WTC11 (cell line): ENCODE measurements around the gene CSHL1. TPM values are rescaled to one million over a fixed set of nuclear protein-coding genes. Genes with fewer than 3 reads are reported as not detected.

Experiments
- ATAC-seq: fragments of 200-7000 bp; cut with Tn5 transposase; 2 replicates; pipeline ENCODE4 v1.10.0; 2021; ENCODE audit warnings: mild to moderate bottlenecking, moderate library complexity
- CTCF ChIA-PET: fragments of 300-600 bp; sonication (Branson Sonifier 250); formaldehyde crosslinking; loops from one replicate; lab custom pipeline; 2021; ENCODE audit warnings: antibody characterized with exemption; lab: Charles Lee
- POLR2A ChIA-PET: fragments of 350-600 bp; sonication (Branson Sonifier 250); formaldehyde crosslinking; loops from one replicate; lab custom pipeline; 2021; ENCODE audit warnings: antibody characterized with exemption; lab: Charles Lee
- DNase-seq: peaks from one replicate; pipeline ENCODE4 v3.0.0; 2021; ENCODE audit warnings: low spot score
- H3K27ac Mint-ChIP-seq: 2 replicates; pipeline ENCODE4 v1.8.0; 2021; ENCODE audit warnings: mixed read lengths
- H3K27me3 Mint-ChIP-seq: 2 replicates; pipeline ENCODE4 v1.8.0; 2021; ENCODE audit warnings: low read depth, mild to moderate bottlenecking, moderate library complexity, mixed read lengths
- H3K36me3 Mint-ChIP-seq: 2 replicates; pipeline ENCODE4 v1.8.0; 2021; ENCODE audit warnings: mixed read lengths
- H3K4me1 Mint-ChIP-seq: 2 replicates; pipeline ENCODE4 v1.8.0; 2022; ENCODE audit warnings: mixed read lengths
- H3K4me3 Mint-ChIP-seq: 2 replicates; pipeline ENCODE4 v1.8.0; 2021; ENCODE audit warnings: mild to moderate bottlenecking, moderate library complexity, mixed read lengths
- H3K9me3 Mint-ChIP-seq: 2 replicates; pipeline ENCODE4 v1.8.0; 2021; ENCODE audit warnings: mixed read lengths
- CREM ChIP-seq: sonication (generic); formaldehyde crosslinking; IDR thresholded peaks from 2 replicates; pipeline ENCODE4 v1.8.1; 2022; ENCODE audit warnings: mild to moderate bottlenecking, missing genetic modification reagents, moderate library complexity
- ETV6 ChIP-seq: sonication (generic); formaldehyde crosslinking; IDR thresholded peaks from 2 replicates; pipeline ENCODE4 v1.8.1; 2022; ENCODE audit warnings: mild to moderate bottlenecking, missing genetic modification reagents
- FOXK1 ChIP-seq: sonication (generic); formaldehyde crosslinking; IDR thresholded peaks from 2 replicates; pipeline ENCODE4 v1.8.0; 2022; ENCODE audit warnings: mild to moderate bottlenecking, moderate library complexity, missing genetic modification reagents
- FOXP1 ChIP-seq: sonication (generic); formaldehyde crosslinking; IDR thresholded peaks from 2 replicates; pipeline ENCODE4 v1.8.0; 2022; ENCODE audit warnings: missing genetic modification reagents, mild to moderate bottlenecking, moderate library complexity, borderline replicate concordance
- GABPB1 ChIP-seq: sonication (generic); formaldehyde crosslinking; IDR thresholded peaks from 2 replicates; pipeline ENCODE4 v1.8.1; 2023; ENCODE audit warnings: mild to moderate bottlenecking, missing genetic modification reagents
- MXD4 ChIP-seq: fragments of 250-450 bp; sonication (Bioruptor Pico); IDR thresholded peaks from 2 replicates; pipeline ENCODE4 v1.8.0; 2021; ENCODE audit warnings: mild to moderate bottlenecking, moderate library complexity, borderline replicate concordance
- NFATC4 ChIP-seq: fragments of 250-450 bp; sonication (Bioruptor Pico); IDR thresholded peaks from 2 replicates; pipeline ENCODE4 v1.9.0; 2021; ENCODE audit warnings: mild to moderate bottlenecking
- NR1H2 ChIP-seq: sonication (generic); formaldehyde crosslinking; IDR thresholded peaks from 2 replicates; pipeline ENCODE4 v1.9.0; 2021; ENCODE audit warnings: mild to moderate bottlenecking, moderate library complexity, missing genetic modification reagents
- NR3C1 ChIP-seq: sonication (generic); formaldehyde crosslinking; conservative IDR thresholded peaks from 2 replicates; pipeline ENCODE4 v1.8.1; 2023; ENCODE audit warnings: low read depth, mild to moderate bottlenecking, missing genetic modification reagents
- OVOL2 ChIP-seq: fragments of 250-450 bp; sonication (Bioruptor Pico); IDR thresholded peaks from 2 replicates; pipeline ENCODE4 v1.9.0; 2021; ENCODE audit warnings: mild to moderate bottlenecking, borderline replicate concordance
- SOX15 ChIP-seq: fragments of 250-450 bp; sonication (Bioruptor Pico); IDR thresholded peaks from 2 replicates; pipeline ENCODE4 v1.9.0; 2021; ENCODE audit warnings: mild to moderate bottlenecking
- SP1 ChIP-seq: sonication (generic); formaldehyde crosslinking; conservative IDR thresholded peaks from 2 replicates; pipeline ENCODE4 v1.8.1; 2022; ENCODE audit warnings: missing genetic modification reagents
- ZNF121 ChIP-seq: sonication (generic); formaldehyde crosslinking; IDR thresholded peaks from 2 replicates; pipeline ENCODE4 v1.8.0; 2023; ENCODE audit warnings: missing genetic modification reagents
- ZNF219 ChIP-seq: sonication (generic); formaldehyde crosslinking; IDR thresholded peaks from 2 replicates; pipeline ENCODE4 v1.8.0; 2023; ENCODE audit warnings: missing genetic modification reagents, mild to moderate bottlenecking, borderline replicate concordance
- ZNF263 ChIP-seq: sonication (generic); formaldehyde crosslinking; IDR thresholded peaks from 2 replicates; pipeline ENCODE4 v1.8.1; 2022; ENCODE audit warnings: low read depth, mild to moderate bottlenecking, moderate library complexity, missing genetic modification reagents
- ZNF416 ChIP-seq: fragments of 250-450 bp; sonication (Bioruptor Pico); IDR thresholded peaks from 2 replicates; pipeline ENCODE4 v1.9.0; 2021; ENCODE audit warnings: mild to moderate bottlenecking, inconsistent platforms
- total RNA-seq: library from RNA; stranded (reverse); gene quantifications from 3 replicates; pipeline ENCODE4 v1.2.3, GENCODE V29; 2021
- TF ChIP-seq, protein P1 (sequence below): fragments of 250-450 bp; sonication (Bioruptor Pico); IDR thresholded peaks from 2 replicates; pipeline ENCODE4 v1.9.0; 2021; ENCODE audit warnings: mild to moderate bottlenecking, borderline replicate concordance
- TF ChIP-seq, protein P2 (sequence below): sonication (generic); formaldehyde crosslinking; IDR thresholded peaks from 2 replicates; pipeline ENCODE4 v1.8.1; 2022; ENCODE audit warnings: missing genetic modification reagents, borderline replicate concordance
- TF ChIP-seq, protein P3 (sequence below): sonication (generic); formaldehyde crosslinking; IDR thresholded peaks from 2 replicates; pipeline ENCODE4 v1.8.1; 2022; ENCODE audit warnings: low read depth, mild to moderate bottlenecking, moderate library complexity, missing genetic modification reagents, borderline replicate concordance
- TF ChIP-seq, protein P4 (sequence below): fragments of 250-450 bp; sonication (Bioruptor Pico); IDR thresholded peaks from 2 replicates; pipeline ENCODE4 v1.9.0; 2021; ENCODE audit warnings: mild to moderate bottlenecking
- TF ChIP-seq, protein P5 (sequence below): fragments of 250-450 bp; sonication (Bioruptor Pico); IDR thresholded peaks from 2 replicates; pipeline ENCODE4 v2.1.2; 2022; ENCODE audit warnings: mild to moderate bottlenecking, moderate library complexity
- TF ChIP-seq, protein P6 (sequence below): sonication (generic); formaldehyde crosslinking; IDR thresholded peaks from 2 replicates; pipeline ENCODE4 v1.8.0; 2023; ENCODE audit warnings: missing genetic modification reagents

CSHL1 gene
- total RNA-seq, 1 experiment from 2014 or later = not detected

DNA sequence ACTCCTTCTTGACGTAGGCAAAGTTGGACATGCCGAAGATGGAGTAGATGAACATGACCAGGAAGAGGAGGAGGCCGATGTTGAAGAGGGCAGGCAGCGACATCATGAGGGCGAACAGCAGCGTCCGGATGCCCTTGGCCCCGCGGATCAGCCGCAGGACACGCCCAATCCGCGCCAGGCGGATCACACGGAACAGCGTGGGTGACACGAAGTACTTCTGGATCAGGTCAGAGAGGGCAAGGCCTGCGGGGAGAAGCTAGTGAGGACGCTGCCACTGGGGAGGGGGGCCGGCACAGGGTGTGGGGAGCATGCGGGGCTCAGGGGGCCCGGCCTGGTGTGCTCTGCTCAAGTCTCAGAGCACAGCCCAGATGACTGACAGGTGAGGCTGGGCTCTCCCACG lies 30.7 kb upstream of the CSHL1 start:
- no peak overlapping the region for H3K27ac Mint-ChIP-seq
- ATAC-seq = no peak
- TF ChIP-seq, protein P1, sequence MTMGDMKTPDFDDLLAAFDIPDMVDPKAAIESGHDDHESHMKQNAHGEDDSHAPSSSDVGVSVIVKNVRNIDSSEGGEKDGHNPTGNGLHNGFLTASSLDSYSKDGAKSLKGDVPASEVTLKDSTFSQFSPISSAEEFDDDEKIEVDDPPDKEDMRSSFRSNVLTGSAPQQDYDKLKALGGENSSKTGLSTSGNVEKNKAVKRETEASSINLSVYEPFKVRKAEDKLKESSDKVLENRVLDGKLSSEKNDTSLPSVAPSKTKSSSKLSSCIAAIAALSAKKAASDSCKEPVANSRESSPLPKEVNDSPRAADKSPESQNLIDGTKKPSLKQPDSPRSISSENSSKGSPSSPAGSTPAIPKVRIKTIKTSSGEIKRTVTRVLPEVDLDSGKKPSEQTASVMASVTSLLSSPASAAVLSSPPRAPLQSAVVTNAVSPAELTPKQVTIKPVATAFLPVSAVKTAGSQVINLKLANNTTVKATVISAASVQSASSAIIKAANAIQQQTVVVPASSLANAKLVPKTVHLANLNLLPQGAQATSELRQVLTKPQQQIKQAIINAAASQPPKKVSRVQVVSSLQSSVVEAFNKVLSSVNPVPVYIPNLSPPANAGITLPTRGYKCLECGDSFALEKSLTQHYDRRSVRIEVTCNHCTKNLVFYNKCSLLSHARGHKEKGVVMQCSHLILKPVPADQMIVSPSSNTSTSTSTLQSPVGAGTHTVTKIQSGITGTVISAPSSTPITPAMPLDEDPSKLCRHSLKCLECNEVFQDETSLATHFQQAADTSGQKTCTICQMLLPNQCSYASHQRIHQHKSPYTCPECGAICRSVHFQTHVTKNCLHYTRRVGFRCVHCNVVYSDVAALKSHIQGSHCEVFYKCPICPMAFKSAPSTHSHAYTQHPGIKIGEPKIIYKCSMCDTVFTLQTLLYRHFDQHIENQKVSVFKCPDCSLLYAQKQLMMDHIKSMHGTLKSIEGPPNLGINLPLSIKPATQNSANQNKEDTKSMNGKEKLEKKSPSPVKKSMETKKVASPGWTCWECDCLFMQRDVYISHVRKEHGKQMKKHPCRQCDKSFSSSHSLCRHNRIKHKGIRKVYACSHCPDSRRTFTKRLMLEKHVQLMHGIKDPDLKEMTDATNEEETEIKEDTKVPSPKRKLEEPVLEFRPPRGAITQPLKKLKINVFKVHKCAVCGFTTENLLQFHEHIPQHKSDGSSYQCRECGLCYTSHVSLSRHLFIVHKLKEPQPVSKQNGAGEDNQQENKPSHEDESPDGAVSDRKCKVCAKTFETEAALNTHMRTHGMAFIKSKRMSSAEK (CRISPR knock-in tag) = no peak
- TF ChIP-seq, protein P2, sequence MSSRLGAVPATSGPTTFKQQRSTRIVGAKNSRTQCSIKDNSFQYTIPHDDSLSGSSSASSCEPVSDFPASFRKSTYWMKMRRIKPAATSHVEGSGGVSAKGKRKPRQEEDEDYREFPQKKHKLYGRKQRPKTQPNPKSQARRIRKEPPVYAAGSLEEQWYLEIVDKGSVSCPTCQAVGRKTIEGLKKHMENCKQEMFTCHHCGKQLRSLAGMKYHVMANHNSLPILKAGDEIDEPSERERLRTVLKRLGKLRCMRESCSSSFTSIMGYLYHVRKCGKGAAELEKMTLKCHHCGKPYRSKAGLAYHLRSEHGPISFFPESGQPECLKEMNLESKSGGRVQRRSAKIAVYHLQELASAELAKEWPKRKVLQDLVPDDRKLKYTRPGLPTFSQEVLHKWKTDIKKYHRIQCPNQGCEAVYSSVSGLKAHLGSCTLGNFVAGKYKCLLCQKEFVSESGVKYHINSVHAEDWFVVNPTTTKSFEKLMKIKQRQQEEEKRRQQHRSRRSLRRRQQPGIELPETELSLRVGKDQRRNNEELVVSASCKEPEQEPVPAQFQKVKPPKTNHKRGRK (CRISPR knock-in tag) = no peak
- TF ChIP-seq, protein P3, sequence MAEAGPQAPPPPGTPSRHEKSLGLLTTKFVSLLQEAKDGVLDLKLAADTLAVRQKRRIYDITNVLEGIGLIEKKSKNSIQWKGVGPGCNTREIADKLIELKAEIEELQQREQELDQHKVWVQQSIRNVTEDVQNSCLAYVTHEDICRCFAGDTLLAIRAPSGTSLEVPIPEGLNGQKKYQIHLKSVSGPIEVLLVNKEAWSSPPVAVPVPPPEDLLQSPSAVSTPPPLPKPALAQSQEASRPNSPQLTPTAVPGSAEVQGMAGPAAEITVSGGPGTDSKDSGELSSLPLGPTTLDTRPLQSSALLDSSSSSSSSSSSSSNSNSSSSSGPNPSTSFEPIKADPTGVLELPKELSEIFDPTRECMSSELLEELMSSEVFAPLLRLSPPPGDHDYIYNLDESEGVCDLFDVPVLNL (CRISPR knock-in tag) = no peak
- no peaks in the 10 kb centered on the region for H3K9me3 Mint-ChIP-seq
- H3K4me1 Mint-ChIP-seq = peaks cover 7% of the 10 kb centered on the region
- H3K4me3 Mint-ChIP-seq = no peak overlapping the region
- no peaks in the 10 kb centered on the region for H3K27me3 Mint-ChIP-seq
- POLR2A ChIA-PET = no interaction called here
- CTCF ChIA-PET = interaction anchor here (1.3 to 4.8 kb wide), 3 partner anchors 9 to 30 kb away, joined by 3 to 38 read pairs (median 5); partner anchors contain the start of genes CSHL1 and GH1
- no peak for DNase-seq
- no peaks in the 10 kb centered on the region; the same call in 1 of the 2 replicates for H3K36me3 Mint-ChIP-seq

DNA sequence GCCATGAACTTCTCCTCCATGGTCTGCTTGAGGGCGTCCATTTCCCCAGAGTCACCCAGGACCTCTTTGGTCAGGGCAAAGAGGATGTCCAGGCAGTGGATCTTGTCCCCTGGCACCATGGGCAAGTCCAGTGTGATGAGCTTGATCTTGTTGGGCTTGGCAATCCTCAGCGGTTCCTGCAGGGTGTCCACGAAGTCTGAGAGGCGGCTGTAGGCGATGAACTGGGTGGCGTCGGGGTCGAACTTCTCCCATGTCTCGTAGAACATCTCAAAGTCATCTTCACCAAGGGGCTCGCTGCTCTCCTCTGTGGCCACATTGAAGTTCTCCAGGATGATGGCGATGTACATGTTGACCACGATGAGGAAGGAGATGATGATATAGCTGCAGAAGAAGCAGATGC lies 30.1 kb upstream of the CSHL1 start:
- Mint-ChIP-seq H3K27me3 (no peaks in the 10 kb centered on the region), H3K36me3 (no peaks in the 10 kb centered on the region; the same call in 1 of the 2 replicates), H3K4me1 (peaks cover 7% of the 10 kb centered on the region), H3K4me3 (no peak overlapping the region), H3K9me3 (no peaks in the 10 kb centered on the region), H3K27ac (no peak overlapping the region)
- no peak for DNase-seq
- POLR2A ChIA-PET = no interaction called here
- CTCF ChIA-PET = interaction anchor here (1.1 to 4.8 kb wide), 3 partner anchors 9 to 49 kb away, joined by 3 to 38 read pairs (median 9); partner anchors contain the start of gene GH1
- ATAC-seq = no peak
- TF ChIP-seq ETV6 (CRISPR knock-in tag) = no peak
- TF ChIP-seq, protein P4, sequence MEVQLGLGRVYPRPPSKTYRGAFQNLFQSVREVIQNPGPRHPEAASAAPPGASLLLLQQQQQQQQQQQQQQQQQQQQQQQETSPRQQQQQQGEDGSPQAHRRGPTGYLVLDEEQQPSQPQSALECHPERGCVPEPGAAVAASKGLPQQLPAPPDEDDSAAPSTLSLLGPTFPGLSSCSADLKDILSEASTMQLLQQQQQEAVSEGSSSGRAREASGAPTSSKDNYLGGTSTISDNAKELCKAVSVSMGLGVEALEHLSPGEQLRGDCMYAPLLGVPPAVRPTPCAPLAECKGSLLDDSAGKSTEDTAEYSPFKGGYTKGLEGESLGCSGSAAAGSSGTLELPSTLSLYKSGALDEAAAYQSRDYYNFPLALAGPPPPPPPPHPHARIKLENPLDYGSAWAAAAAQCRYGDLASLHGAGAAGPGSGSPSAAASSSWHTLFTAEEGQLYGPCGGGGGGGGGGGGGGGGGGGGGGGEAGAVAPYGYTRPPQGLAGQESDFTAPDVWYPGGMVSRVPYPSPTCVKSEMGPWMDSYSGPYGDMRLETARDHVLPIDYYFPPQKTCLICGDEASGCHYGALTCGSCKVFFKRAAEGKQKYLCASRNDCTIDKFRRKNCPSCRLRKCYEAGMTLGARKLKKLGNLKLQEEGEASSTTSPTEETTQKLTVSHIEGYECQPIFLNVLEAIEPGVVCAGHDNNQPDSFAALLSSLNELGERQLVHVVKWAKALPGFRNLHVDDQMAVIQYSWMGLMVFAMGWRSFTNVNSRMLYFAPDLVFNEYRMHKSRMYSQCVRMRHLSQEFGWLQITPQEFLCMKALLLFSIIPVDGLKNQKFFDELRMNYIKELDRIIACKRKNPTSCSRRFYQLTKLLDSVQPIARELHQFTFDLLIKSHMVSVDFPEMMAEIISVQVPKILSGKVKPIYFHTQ (CRISPR knock-in tag) = no peak
- no peak for TF ChIP-seq NFATC4 (CRISPR knock-in tag)
- TF ChIP-seq ZNF121 (CRISPR knock-in tag) = no peak
- no peak for TF ChIP-seq ZNF416 (CRISPR knock-in tag)
- TF ChIP-seq SP1 (CRISPR knock-in tag) = no peak
- TF ChIP-seq OVOL2 (CRISPR knock-in tag) = no peak
- TF ChIP-seq, protein P5, sequence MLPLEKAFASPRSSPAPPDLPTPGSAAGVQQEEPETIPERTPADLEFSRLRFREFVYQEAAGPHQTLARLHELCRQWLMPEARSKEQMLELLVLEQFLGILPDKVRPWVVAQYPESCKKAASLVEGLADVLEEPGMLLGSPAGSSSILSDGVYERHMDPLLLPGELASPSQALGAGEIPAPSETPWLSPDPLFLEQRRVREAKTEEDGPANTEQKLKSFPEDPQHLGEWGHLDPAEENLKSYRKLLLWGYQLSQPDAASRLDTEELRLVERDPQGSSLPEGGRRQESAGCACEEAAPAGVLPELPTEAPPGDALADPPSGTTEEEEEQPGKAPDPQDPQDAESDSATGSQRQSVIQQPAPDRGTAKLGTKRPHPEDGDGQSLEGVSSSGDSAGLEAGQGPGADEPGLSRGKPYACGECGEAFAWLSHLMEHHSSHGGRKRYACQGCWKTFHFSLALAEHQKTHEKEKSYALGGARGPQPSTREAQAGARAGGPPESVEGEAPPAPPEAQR (CRISPR knock-in tag) = no peak
- TF ChIP-seq ZNF263 = no peak
- TF ChIP-seq GABPB1 (CRISPR knock-in tag) = no peak
- TF ChIP-seq MXD4 (CRISPR knock-in tag) = no peak
- no peak for TF ChIP-seq NR1H2
- TF ChIP-seq NR3C1 (CRISPR knock-in tag) = no peak
- TF ChIP-seq CREM (CRISPR knock-in tag) = no peak
- TF ChIP-seq ZNF219 (CRISPR knock-in tag) = no peak
- TF ChIP-seq FOXK1 = no peak
- TF ChIP-seq, protein P6, sequence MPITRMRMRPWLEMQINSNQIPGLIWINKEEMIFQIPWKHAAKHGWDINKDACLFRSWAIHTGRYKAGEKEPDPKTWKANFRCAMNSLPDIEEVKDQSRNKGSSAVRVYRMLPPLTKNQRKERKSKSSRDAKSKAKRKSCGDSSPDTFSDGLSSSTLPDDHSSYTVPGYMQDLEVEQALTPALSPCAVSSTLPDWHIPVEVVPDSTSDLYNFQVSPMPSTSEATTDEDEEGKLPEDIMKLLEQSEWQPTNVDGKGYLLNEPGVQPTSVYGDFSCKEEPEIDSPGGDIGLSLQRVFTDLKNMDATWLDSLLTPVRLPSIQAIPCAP (CRISPR knock-in tag) = no peak
- TF ChIP-seq FOXP1 (CRISPR knock-in tag) = no peak
- no peak for TF ChIP-seq SOX15 (CRISPR knock-in tag)
